Hepatocyte (in vitro differentiated cells): ENCODE measurements around the gene MACROD2.

Experiments
- EZH2phosphoT487 ChIP-seq: fragments of 200-600 bp; sonication (generic); IDR thresholded peaks from one replicate; pipeline ENCODE4 v1.6.1; 2018; ENCODE audit warnings: antibody characterized with exemption, mild to moderate bottlenecking, low read depth, moderate library complexity; ENCODE audit not compliant: unreplicated experiment, severe bottlenecking
- TF ChIP-seq, protein P1 (sequence below): fragments of 200-600 bp; sonication (generic); IDR thresholded peaks from 2 replicates; pipeline ENCODE4 v1.5.1; 2016; ENCODE audit warnings: antibody characterized with exemption, mild to moderate bottlenecking; ENCODE audit not compliant: poor library complexity

DNA sequence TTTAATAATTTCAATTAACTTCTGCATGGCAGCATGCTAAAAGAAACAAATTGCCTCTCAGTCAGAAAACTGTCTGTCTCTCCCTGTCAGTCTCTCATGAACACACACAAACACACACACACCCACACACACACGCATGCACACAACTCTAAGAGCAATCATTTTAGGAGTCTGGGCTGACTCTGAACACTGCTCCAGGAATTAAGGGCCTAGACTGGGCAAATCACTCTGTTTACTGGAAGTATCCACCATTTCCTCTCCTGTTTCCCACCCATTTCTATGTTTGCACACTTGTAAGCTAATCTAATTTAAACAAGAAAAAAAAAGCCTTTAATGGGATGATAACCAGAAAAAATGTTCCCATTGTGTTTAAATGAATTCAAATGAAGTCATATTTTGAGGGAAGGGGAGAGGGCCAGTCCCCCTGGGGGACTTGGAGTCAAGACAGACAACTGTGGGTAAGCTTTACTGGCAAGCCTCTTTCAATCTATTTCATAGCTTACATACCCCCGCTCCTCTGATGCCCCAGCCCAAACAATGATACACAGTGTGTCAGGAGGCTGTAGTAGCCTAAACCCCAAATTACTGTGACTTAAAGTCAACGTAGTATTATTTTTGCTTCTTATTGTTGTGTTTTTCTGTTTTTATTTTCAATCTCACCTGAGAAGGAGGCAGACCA, 789.9 kb downstream of the MACROD2 start:
- TF ChIP-seq, protein P1, sequence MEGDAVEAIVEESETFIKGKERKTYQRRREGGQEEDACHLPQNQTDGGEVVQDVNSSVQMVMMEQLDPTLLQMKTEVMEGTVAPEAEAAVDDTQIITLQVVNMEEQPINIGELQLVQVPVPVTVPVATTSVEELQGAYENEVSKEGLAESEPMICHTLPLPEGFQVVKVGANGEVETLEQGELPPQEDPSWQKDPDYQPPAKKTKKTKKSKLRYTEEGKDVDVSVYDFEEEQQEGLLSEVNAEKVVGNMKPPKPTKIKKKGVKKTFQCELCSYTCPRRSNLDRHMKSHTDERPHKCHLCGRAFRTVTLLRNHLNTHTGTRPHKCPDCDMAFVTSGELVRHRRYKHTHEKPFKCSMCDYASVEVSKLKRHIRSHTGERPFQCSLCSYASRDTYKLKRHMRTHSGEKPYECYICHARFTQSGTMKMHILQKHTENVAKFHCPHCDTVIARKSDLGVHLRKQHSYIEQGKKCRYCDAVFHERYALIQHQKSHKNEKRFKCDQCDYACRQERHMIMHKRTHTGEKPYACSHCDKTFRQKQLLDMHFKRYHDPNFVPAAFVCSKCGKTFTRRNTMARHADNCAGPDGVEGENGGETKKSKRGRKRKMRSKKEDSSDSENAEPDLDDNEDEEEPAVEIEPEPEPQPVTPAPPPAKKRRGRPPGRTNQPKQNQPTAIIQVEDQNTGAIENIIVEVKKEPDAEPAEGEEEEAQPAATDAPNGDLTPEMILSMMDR: no peak
- TF ChIP-seq EZH2phosphoT487: no peak
